GM21723 (cell line): ENCODE measurements around the gene PRSS27.
A peak's percentile ranks its signal among the peaks of the same experiment; 100 is the strongest.

Experiments
- ATAC-seq: cut with Tn5 transposase; IDR thresholded peaks from one replicate; pipeline ENCODE4 v1.9.1; 2021; ENCODE audit warnings: mild to moderate bottlenecking, moderate library complexity; ENCODE audit not compliant: unreplicated experiment

PRSS27 gene

DNA sequence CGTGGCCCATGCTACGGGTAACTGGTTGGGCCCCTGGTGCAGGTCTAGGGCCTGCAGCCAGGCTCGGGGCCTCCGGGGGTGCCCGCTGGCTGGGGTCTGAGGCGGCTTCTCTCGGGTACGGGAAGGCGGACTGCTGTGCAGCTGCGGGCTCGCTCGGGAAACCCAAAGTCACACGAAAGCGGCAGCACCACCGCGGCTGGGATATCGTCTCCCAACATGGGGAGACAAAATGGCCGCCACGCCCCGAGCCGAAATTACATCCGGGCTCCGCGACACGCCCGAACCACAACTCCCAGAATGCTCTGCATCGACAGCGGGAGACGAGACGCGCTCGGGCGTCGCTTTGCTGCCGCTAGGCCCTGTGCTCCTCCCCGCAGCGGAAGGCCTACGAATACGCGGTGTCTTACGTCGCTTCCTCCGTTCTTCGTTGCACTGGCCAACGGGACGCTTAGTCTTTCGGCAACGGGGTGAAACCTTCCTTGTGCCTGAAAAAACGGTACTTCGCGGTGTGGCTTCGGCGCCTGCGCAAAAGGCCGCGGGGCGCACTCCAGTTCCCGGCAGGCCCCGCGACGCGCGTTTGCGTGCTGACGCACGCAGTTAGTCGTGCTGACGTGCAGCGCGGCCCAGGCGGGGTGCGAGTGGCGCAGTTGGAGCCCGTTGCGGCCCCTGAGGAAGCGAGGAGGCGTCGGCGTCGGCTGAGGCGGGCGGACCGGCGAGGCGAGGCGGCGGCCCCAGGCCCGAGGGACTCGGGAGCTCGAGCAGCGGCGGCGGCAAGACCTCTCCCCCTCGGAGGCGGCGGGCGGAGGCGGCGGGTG lies 32.2 kb upstream of the PRSS27 start, which contains the start of gene SRRM2:
TSS of gene SRRM2 (plus strand) at position 604 of the 815 bp plus-strand sequence. CDS start 3,727 bp downstream, outside the sequence.
- ATAC-seq, result peak; percentile 82

DNA sequence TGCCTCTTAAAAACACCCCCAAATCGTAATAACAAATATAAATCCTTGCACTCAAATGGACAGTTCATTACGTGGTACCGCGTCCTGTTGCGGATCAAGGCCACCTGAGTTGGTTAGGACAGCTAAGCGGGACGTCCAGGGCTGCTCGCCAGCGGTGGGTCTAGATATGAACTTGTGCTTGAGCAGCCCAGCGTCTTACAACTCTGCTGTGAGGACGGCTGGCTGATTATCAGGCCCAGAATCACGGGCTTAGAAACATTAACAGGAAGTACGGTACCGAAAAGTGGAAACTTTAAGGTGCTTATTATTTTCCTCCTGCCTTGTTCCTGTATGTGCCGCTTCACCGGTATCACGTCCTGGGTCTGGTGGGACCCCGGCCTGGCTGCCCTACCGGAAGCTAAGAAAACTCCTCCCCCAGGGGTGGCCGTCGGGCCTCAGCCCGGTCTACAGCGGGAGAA lies 31.6 kb upstream of the PRSS27 start:
- ATAC-seq, result peak; percentile 35

DNA sequence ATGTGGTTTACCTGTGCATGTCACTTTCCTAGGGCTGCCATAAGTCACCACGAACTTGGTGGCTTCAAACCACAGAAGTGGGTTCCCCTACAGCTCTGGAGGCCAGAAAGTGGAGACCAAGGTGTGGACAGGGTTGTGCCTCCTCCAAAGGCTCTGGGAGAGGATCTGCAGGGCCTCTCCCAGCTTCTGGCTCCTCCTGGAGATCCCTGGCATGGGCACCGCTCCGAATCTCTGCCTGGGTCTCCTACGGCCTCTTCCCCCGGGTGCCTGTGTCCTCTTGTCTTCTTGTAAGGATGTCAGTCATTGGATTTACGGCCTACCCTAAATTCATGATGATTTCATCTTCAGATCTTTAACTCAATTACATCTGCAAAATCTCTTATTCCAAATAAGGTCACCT lies 29.9 kb upstream of the PRSS27 start:
- no peak for ATAC-seq

DNA sequence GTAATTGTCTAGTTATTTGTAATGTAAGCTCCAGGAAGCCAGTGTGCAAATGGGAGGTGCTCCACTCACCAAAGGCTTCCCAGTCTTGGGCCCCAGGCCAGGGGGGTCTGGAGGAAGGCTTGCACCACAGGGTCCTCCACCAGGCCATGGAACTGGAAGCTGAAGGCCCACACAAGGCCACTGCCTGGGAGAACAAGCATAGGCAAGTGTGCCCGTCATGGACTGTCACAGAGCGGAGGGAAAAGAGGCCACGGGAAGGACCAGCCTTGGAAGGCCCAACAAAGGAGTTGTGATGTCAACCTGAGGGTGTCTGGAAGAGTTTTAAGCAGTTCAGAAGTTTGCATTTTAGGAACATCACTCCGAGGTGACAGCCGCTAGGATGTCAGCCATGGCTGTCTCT lies 29.5 kb upstream of the PRSS27 start:
- no peak for ATAC-seq

DNA sequence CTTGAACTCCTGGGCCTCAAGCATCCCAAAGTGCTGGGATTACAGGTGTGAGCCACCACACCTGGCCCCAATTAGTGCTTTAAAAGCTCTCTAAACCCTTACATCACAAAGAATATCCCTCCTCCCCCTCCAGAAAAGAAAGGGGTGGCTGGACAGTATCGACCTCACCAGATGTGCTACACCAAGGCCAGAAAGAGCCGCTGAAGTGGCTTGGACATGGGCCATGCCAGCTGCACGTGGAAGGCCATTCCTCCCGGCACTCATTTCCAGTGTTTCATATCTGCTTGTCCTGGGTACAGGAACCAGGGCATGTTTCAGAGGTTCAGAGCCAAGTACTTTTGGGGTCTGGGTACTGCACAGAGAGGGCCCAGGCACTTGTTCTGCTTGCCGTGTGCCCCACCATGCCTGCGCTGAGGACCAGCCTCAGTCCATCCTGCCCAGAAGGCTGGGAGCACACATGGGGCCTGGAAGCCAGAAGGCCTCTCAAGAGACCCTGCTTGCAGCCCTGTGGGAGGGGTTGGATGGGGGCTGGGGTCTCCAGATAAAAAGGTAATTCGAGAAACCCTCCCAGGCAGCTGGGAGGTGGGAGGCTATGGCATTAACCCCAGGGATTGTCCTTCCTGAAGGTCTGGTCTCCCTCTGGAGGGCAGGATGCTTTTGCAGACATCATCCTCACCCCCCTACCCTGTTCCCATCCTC lies 28.9 kb upstream of the PRSS27 start:
- ATAC-seq, result no peak

DNA sequence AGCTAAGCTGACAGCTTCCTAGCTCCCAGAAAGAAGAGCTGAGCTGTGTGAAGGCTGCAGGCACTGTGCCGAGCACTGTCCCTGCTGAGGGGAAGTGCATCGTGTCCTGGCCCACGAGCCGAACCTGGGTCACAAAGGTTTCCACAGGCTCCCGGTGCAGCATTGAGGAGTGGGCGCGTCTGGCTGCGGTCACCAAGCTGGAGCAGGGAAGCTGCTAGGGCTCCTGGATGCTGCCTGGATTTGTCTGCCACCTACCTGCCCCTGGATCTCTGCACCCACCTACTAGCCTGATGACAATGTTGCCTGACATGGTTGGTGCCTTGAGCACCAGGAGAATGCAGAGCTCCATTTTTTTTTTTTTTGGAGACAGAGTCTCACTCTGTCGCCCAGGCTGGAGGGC lies 25.9 kb upstream of the PRSS27 start:
- ATAC-seq, result no peak

DNA sequence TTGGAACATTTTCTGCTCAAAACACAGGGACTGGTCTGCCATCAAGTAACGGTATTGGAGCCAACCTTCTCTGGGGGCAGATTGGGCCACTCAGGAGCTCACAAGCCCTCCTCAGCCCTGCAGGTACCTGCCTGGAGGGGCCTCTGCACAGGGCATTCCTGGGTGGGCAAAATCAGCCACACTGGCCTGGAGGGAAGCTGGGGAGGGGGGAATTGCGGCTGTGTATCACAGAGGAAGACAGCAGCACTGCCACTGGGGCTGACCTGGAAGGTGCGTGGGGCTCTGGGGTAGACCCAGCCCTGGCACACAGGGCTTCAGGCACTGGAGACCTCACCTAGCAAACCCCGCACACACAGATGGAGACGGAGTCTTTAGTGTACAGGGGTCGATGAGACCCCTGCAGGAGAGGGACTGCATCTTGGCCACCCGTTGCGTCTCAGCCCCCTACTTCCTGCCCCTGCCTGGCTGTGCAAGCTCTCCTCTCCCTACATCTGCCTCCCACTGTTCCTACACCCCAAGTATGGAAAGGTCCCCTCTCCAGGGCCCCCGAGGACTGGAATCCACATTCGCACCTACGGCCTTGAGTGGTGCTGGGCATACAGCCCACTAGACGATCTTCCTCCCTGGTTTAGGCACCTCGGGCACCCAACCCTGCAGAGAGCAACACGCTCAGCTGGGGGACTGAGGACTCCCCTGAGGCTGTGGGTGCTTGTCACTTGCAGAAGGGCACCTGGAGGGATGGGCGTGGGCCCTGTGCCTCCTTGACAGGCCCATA lies 25.3 kb upstream of the PRSS27 start:
- no peak for ATAC-seq

DNA sequence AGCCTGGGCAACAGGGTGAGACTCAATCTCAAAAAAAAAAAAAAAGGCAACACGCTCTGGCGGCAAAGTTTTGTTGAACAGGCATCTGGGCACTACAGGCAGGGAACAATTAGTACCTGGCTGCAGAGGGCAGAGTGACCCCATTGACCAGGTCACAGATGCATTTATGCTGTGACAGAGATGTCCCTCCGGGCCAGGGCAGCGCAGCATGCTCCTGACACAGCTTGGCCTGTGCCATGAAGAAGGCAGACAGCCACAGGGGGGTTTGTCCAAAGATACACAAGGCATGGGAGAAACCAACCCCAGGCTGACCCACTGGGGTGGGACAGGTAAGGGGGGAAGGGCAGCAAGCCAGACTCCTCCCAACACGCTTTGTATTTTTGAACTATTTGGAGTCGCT lies 24.7 kb upstream of the PRSS27 start:
- ATAC-seq, result no peak

DNA sequence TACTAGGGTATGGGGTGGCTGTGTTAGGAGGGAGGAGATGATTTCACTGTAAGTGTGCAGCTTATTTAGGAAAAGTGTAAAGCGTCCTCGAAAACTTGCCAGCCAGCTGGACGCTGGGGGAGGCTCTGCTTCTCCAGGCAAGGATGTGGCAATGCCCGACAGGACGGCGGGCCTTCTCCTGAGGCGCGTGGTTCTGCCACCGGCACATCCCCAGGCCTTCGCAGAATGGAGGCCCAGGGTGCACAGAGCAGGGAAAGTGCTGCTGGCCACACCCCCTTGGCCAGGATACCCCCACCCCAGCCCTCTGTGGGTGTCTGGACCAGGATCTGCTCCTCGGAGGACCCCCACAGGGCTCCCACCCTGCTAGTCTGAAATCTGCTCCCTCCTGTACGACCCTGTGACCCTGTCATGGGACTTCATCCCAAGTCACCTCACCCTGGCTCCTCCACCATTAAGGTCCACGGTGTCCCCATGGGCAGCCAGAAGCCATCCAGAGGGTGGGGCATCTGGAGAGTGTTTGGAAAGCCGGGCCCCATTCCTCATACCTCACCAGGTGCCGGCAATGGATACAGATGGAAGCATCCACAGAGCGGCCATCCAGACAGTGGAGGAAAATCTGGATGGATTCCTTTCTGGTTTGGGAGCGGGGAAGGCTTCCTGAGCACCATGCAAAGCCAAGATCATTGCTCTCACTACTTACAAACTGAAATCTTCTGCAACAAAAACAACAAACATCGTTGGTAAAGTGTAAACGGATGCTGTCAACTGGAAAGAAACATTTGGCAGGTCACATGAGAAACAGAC lies 23.2 kb upstream of the PRSS27 start:
- ATAC-seq, result no peak

DNA sequence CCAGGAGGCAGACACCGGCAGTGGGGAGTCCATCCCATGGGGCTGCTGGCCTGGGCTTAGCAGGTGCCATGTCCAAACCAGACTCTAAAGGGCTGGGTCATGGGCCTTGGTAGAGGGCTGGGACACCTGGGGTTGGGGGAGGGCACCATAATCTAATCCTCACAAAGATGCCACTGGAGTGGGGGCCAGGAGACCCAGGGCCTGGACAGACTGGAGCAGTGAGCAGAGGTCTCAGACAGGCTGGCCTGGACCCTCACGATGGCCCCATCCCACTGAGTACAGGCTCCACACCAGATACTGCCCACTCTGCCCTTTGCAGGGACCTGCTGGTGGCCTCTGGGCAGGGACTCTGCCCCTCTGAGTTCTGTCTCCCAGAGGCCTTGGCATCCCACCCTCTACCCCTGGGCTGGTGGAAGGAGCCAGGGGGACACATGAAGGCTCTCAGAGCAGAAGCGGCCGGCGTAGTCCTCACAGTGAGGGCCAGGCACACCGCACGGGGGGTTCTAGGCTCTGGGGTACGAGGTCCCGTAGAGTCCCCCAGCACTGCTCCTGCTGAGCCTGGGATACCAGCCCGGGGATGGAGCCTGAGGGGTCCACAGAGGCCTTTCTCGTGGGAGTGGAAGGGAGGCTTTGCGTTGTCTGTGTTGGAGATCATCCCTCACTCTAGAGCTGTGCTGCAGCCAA lies 22.4 kb upstream of the PRSS27 start:
- ATAC-seq, result no peak

DNA sequence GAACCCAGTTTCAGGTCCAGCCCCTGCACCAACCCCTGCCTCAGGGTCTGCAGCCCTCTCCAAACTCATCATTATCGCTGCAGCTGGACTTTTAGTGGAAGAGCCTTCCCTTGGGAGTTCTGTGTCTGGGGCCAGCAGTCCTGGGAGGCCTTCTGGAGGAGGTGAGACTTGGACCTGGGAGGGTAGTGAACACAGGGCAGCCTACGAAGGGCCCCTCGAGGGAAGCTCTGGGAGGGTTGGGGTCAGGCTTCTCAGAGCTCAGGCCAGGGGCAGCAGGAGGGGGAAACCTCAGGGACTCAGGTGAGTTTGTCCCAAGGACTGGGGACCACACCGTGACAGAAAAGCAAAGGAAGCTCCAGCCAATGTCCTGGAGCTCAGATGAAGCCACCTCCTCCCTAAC lies 21.1 kb upstream of the PRSS27 start:
- no peak for ATAC-seq

DNA sequence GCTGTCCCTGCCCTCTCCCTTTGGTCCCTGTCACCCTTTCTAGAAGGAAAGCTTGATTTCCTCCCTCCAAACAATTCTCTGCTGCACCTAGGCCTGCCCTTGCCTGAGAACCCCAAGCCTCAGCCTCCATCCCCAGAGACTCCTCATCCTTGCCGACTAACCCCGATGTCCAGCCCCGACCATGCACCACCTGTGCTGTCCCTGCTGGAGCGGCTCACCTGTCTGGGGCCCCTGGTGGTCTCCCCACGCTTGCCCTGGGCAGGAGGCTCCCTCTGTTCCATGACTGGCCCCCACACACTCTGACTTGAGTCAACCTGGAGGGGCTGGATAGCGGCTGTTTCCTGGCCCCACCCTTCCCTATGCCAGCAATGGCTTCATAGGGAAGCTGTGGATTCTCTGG lies 20.5 kb upstream of the PRSS27 start:
- no peak for ATAC-seq

DNA sequence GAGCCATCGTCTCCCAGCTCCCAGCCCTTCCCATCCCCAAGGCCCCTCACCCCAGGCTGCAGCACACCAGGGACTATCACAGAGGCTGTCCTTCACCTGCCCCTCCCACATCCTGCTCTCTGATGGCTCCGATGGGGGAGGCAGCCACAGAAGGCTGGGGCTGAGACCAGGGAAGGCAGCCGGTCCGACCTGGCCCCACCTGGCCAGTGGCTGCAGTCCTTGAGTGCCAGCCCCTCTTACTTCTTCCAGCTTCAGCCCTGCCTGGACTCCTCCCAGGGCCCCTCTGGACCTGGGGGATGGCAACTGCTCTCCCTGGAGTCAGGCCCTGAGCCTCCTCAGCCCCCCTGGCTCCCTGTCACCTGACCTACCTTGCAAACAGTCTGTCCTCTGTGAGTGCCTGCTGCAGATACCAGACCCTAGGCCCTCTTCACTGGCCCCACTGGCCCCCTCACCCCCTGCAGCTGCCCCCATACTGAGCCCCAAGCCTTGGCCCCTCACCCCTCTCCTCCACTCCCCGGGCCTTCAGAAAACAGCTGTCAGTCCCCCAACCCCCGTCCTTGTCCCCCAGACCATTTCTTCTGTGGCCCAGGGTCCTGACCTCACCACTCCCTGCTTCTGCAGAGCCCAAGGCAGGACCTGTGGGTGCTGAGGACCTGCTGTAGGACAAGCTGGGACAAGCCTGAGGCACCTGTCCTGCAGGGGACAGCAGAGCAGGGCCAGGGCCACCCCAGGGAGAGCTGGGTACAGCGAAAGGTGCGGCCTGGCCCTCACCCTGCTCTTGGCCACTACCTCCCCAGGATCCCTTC lies 19.8 kb upstream of the PRSS27 start:
- no peak for ATAC-seq

DNA sequence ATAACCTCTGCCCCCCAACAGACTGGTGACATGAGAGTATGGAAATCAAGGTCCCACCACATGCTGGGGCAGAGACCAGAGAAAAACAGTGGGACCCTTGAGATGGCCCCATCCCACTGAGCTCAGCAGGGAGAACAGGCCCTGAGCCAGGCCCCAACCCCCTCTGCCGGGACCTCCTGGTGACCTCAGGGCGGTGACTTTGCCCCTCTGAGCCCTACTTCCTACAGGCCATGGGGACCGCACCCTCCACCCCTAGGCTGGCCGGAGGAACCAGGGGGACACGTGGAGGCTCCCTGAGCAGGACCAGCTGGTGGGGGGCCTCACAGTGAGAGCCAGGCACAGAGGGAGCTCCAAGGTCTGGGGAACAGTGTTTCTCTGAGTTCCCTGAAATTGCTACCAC lies 18.6 kb upstream of the PRSS27 start:
- no peak for ATAC-seq

DNA sequence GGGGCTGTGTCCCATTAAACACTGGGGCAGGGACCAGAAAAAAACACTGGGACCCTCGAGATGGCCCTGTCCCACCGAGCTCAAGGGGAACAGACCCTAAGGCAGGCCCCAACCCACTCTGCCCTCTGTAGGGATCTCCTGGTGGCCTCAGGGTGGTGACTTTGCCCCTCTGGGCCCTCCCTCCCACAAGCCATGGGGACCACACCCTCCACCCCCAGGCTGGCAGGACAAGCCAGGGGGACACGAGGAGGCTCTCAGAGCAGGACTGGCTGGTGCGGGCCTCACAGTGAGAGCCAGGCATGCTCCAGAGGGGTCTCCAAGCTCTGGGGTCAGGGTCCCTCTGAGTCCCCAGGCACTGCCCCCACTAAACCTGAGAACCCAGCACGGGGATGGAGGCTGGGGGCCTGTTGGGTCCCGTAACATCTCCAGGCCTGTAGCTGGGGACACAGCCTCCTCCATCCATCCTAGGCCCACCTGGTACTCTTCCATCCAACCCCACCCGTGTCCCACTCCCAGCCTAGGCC lies 17.9 kb upstream of the PRSS27 start:
- no peak for ATAC-seq

DNA sequence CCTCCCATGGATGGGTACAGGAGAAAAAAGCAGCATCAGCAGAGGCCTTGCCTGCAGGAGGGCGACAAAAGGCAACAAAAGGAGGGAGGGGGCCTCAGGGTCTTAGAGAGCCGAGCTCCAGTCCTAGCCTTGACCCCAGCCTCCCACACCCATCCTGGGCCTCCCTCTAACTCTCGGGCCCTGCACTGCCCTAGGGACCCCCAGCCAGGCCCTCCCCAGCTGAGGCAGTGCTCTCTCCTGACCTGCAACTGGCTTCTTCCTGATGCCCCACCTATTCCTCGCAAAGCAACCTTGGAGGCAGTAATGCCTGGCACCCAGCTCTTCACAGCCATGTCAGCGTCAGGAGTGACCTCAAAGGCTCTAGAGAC lies 17.2 kb upstream of the PRSS27 start:
- no peak for ATAC-seq

DNA sequence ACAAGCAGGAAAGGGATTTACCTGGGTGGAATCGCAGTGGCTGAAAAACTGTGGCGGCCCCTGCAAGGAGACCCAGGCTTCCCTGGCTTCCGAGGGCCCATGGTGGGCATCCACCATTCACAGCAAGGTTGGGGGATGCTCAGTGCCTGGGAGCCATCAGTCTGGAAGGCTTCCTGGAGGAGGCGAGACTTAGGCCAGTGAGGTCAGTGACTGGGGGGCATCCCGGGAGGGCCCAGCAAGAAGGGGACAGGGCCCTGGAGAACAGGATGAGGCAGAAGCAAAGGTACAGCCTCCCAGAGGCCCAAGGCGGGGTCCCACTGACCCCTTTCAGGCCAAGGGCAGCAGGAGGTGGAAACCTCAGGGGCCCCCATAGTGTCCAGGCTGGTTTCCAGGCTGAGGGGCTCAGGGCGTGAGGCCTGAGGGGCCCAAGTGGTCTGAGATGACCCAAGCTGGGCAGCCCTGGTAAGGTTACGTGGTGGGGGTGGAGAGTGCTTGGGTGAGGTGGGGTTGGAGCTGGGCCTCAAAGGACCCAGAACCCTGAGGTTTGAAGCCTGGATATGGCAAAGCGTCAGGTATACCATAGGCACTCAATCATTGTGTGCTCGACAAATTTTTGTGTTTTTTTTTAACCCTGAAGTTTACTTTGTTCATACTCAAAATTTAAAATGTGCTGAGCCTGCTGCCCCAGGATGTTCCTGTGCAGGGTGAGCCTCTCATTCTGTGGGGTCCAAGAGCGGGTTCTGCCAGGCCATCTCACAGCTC lies 16.6 kb upstream of the PRSS27 start:
- ATAC-seq, result no peak

DNA sequence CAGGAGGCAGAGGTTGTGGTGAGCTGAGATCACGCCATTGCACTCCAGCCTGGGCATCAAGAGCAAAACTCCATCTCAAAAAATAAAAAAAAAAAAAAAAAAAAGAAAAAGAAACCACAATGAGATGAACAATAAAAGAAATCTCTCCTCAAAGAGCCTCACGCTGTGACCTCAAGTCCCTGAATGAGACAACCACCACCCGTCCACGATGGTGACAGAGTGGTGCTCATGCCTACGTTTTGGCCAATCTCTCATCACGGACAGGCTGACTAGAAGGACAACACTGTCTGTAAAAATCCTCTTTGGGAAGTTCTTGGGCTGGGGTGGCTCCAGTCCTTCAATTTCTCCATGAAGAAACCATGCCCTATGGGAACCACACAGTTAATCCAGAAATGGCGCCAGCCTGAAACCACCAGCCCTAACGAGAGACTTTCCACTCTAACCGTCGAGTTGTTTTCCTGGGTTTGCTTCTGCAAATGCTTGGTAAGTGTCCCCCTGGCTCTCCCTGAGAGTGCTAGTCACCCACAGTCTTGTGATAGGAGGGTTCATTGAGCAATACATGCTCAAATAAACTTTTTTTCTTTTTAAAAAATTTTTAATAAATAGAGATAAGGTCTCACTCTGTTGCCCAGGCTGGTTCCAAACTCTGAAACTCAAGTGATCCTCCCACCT lies 15.0 kb upstream of the PRSS27 start:
- no peak for ATAC-seq
